GM23338 (cell line): ENCODE data around the gene AHSP. TPM values are rescaled to one million over a fixed set of nuclear protein-coding genes. Genes with fewer than 3 reads are reported as not detected.

Source experiments
- ATAC-seq: fragments of 200-7000 bp; cut with Tn5 transposase; 3 replicates; pipeline ENCODE4 v1.9.1; 2020
- DNase-seq: peaks from one replicate; pipeline ENCODE4 v3.0.0-alpha.2; 2015; ENCODE audit warnings: low spot score
- H2AFZ ChIP-seq: fragments of 200-600 bp; sonication (generic); 2 replicates; pipeline ENCODE4 v1.8.0; 2016; ENCODE audit warnings: antibody characterized with exemption, mild to moderate bottlenecking, moderate library complexity
- H3F3A ChIP-seq: fragments of 200-600 bp; sonication (generic); replicated peaks from 2 replicates; pipeline ENCODE4 v1.8.0; 2017; ENCODE audit warnings: antibody characterized with exemption, mixed run types, low read depth
- H3K27ac ChIP-seq: fragments of 200-600 bp; sonication (generic); 2 replicates; pipeline ENCODE4 v1.6.1; 2016; ENCODE audit warnings: low read depth
- H3K27me3 ChIP-seq: fragments of 200-600 bp; sonication (generic); 2 replicates; pipeline ENCODE4 v1.8.0; 2016; ENCODE audit warnings: mild to moderate bottlenecking, mixed run types, moderate library complexity; ENCODE audit not compliant: insufficient read depth
- H3K36me3 ChIP-seq: fragments of 200-600 bp; sonication (generic); 2 replicates; pipeline ENCODE4 v1.8.0; 2016; ENCODE audit warnings: mild to moderate bottlenecking; ENCODE audit not compliant: insufficient read depth
- H3K4me1 ChIP-seq: fragments of 200-600 bp; sonication (generic); 2 replicates; pipeline ENCODE4 v1.8.0; 2016; ENCODE audit warnings: mild to moderate bottlenecking, moderate library complexity; ENCODE audit not compliant: insufficient read depth
- H3K4me2 ChIP-seq: fragments of 200-600 bp; sonication (generic); 2 replicates; pipeline ENCODE4 v1.7.1; 2017; ENCODE audit warnings: mixed run types
- H3K4me3 ChIP-seq: fragments of 200-600 bp; sonication (generic); 2 replicates; pipeline ENCODE4 v1.6.1; 2016; ENCODE audit warnings: mixed run types
- H3K79me2 ChIP-seq: fragments of 200-600 bp; sonication (generic); replicated peaks from 2 replicates; pipeline ENCODE4 v1.8.0; 2017; ENCODE audit warnings: mild to moderate bottlenecking; ENCODE audit not compliant: insufficient read depth
- H3K9me2 ChIP-seq: fragments of 200-600 bp; sonication (generic); 2 replicates; pipeline ENCODE4 v1.8.0; 2017; ENCODE audit not compliant: insufficient read depth
- H4K20me1 ChIP-seq: fragments of 200-600 bp; sonication (generic); replicated peaks from 2 replicates; pipeline ENCODE4 v1.8.0; 2017; ENCODE audit warnings: mild to moderate bottlenecking; ENCODE audit not compliant: insufficient read depth
- H3K27ac Mint-ChIP-seq: 2 replicates; pipeline ENCODE4 v1.8.0; 2020; ENCODE audit warnings: inconsistent platforms, mild to moderate bottlenecking, moderate library complexity, mixed read lengths
- H3K27me3 Mint-ChIP-seq: 3 replicates; pipeline ENCODE4 v1.8.0; 2022; ENCODE audit warnings: low read depth, mild to moderate bottlenecking, moderate library complexity, mixed read lengths, inconsistent platforms; ENCODE audit not compliant: insufficient read depth, poor library complexity
- H3K36me3 Mint-ChIP-seq: 3 replicates; pipeline ENCODE4 v1.8.0; 2021; ENCODE audit warnings: low read depth, mild to moderate bottlenecking, inconsistent platforms, moderate library complexity, mixed read lengths
- H3K4me1 Mint-ChIP-seq: 3 replicates; pipeline ENCODE4 v1.8.0; 2020; ENCODE audit warnings: mild to moderate bottlenecking, inconsistent platforms, mixed read lengths
- H3K4me3 Mint-ChIP-seq: 3 replicates; pipeline ENCODE4 v1.8.0; 2021; ENCODE audit warnings: moderate library complexity, mild to moderate bottlenecking, inconsistent platforms, mixed read lengths
- H3K9me3 Mint-ChIP-seq: 3 replicates; pipeline ENCODE4 v1.8.0; 2020; ENCODE audit warnings: moderate library complexity, mild to moderate bottlenecking, inconsistent platforms, mixed read lengths
- CREB1 ChIP-seq: fragments of 250-450 bp; sonication (Bioruptor Pico); IDR thresholded peaks from 2 replicates; pipeline ENCODE4 v1.5.0; 2020; ENCODE audit warnings: low read depth, mild to moderate bottlenecking, moderate library complexity
- EZH2 ChIP-seq: fragments of 200-600 bp; sonication (generic); IDR thresholded peaks from one replicate; pipeline ENCODE4 v1.8.0; 2017; ENCODE audit warnings: antibody characterized with exemption, mild to moderate bottlenecking, low read depth; ENCODE audit not compliant: unreplicated experiment
- STAT1 ChIP-seq: IDR thresholded peaks from one replicate; pipeline ENCODE4 v1.6.1; 2016; ENCODE audit warnings: antibody characterized with exemption; ENCODE audit not compliant: unreplicated experiment
- ZNF114 ChIP-seq: fragments of 250-450 bp; sonication (Bioruptor Pico); IDR thresholded peaks from 2 replicates; pipeline ENCODE4 v1.5.0; 2020; ENCODE audit warnings: mild to moderate bottlenecking, moderate library complexity
- ZNF331 ChIP-seq: fragments of 250-450 bp; sonication (Bioruptor Pico); IDR thresholded peaks from 2 replicates; pipeline ENCODE4 v1.5.0; 2020; ENCODE audit warnings: low read depth, mild to moderate bottlenecking, moderate library complexity
- polyA plus RNA-seq: library from polyadenylated mRNA; unstranded; fragments of >200 nt; fragmentation: Nextera tagmentation; extraction: Ambion mirVana; gene quantifications from 2 replicates; pipeline ENCODE4 v1.2.1, GENCODE V29; 2016
- total RNA-seq: library from RNA; depleted of rRNA; stranded (reverse); fragments of >200 nt; shearing (Covaris generic); gene quantifications from 2 replicates; pipeline ENCODE4 v1.2.3, GENCODE V29; 2014
- TF ChIP-seq, protein P1 (sequence below): fragments of 250-450 bp; sonication (Bioruptor Pico); IDR thresholded peaks from 2 replicates; pipeline ENCODE4 v1.5.0; 2020; ENCODE audit warnings: mild to moderate bottlenecking, moderate library complexity
- TF ChIP-seq, protein P2 (sequence below), 2 experiments: fragments of 200-600 bp in 1 of 2; sonication (generic) in 1 of 2; conservative IDR thresholded peaks; 2 replicates each; pipeline versions ENCODE4 v1.5.1 to v1.6.1; 2016 to 2017; ENCODE audit warnings: antibody characterized with exemption in 2 of 2, low read depth in 2 of 2, mild to moderate bottlenecking in 2 of 2, moderate library complexity in 1 of 2
- TF ChIP-seq, protein P3 (sequence below): IDR thresholded peaks from one replicate; pipeline ENCODE4 v1.6.1; 2018; ENCODE audit warnings: antibody characterized with exemption; ENCODE audit not compliant: unreplicated experiment

The AHSP gene
- total and polyA plus RNA-seq, 2 experiments from 2014 or later: 2.1 TPM; not detected in 1

DNA sequence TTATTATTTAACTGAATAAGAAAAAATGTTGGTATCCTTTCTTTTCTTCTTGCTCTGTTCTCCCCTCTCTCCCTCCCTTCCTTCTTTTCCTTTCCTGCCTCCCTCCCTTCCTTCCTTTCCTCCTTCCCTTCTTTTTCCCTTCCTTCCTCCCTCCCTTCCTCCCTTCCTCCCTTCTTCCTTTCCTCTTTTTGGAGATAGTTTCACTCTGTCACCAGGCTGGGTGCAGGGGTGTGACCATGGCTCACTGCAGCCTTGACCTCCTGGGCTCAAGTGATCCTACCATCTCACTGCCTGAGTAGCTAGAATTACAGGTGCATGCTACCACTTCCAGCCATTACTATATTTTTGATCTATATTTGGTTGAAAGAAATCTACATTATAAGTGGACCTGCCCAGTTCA is 13.8 kb upstream of the AHSP start (continued):
- TF ChIP-seq, protein P1, sequence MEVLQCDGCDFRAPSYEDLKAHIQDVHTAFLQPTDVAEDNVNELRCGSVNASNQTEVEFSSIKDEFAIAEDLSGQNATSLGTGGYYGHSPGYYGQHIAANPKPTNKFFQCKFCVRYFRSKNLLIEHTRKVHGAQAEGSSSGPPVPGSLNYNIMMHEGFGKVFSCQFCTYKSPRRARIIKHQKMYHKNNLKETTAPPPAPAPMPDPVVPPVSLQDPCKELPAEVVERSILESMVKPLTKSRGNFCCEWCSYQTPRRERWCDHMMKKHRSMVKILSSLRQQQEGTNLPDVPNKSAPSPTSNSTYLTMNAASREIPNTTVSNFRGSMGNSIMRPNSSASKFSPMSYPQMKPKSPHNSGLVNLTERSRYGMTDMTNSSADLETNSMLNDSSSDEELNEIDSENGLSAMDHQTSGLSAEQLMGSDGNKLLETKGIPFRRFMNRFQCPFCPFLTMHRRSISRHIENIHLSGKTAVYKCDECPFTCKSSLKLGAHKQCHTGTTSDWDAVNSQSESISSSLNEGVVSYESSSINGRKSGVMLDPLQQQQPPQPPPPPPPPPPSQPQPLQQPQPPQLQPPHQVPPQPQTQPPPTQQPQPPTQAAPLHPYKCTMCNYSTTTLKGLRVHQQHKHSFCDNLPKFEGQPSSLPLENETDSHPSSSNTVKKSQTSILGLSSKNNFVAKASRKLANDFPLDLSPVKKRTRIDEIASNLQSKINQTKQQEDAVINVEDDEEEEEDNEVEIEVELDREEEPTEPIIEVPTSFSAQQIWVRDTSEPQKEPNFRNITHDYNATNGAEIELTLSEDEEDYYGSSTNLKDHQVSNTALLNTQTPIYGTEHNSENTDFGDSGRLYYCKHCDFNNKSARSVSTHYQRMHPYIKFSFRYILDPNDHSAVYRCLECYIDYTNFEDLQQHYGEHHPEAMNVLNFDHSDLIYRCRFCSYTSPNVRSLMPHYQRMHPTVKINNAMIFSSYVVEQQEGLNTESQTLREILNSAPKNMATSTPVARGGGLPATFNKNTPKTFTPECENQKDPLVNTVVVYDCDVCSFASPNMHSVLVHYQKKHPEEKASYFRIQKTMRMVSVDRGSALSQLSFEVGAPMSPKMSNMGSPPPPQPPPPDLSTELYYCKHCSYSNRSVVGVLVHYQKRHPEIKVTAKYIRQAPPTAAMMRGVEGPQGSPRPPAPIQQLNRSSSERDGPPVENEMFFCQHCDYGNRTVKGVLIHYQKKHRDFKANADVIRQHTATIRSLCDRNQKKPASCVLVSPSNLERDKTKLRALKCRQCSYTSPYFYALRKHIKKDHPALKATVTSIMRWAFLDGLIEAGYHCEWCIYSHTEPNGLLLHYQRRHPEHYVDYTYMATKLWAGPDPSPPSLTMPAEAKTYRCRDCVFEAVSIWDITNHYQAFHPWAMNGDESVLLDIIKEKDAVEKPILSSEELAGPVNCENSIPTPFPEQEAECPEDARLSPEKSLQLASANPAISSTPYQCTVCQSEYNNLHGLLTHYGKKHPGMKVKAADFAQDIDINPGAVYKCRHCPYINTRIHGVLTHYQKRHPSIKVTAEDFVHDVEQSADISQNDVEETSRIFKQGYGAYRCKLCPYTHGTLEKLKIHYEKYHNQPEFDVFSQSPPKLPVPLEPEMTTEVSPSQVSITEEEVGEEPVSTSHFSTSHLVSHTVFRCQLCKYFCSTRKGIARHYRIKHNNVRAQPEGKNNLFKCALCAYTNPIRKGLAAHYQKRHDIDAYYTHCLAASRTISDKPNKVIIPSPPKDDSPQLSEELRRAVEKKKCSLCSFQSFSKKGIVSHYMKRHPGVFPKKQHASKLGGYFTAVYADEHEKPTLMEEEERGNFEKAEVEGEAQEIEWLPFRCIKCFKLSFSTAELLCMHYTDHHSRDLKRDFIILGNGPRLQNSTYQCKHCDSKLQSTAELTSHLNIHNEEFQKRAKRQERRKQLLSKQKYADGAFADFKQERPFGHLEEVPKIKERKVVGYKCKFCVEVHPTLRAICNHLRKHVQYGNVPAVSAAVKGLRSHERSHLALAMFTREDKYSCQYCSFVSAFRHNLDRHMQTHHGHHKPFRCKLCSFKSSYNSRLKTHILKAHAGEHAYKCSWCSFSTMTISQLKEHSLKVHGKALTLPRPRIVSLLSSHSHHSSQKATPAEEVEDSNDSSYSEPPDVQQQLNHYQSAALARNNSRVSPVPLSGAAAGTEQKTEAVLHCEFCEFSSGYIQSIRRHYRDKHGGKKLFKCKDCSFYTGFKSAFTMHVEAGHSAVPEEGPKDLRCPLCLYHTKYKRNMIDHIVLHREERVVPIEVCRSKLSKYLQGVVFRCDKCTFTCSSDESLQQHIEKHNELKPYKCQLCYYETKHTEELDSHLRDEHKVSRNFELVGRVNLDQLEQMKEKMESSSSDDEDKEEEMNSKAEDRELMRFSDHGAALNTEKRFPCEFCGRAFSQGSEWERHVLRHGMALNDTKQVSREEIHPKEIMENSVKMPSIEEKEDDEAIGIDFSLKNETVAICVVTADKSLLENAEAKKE: no peak

GRCh38 chr16:31517800-31518402 is 9.8 kb upstream of the AHSP start:
- Mint-ChIP-seq H3K4me3 (no peak overlapping the region; the same call in 2 of the 3 replicates), H3K27me3 (no peaks in the 10 kb centered on the region), H3K4me1 (peaks cover 28% of the 10 kb centered on the region), H3K36me3 (peaks cover 8% of the 10 kb centered on the region; the same call in 2 of the 3 replicates), H3K9me3 (peaks cover 22% of the 10 kb centered on the region), H3K27ac (peak overlapping the region; percentile 75; the same call in 1 of the 2 replicates)
- no peaks in the 10 kb centered on the region for H3K79me2 ChIP-seq
- H3K27ac ChIP-seq: no peak overlapping the region
- no peak overlapping the region for H2AFZ ChIP-seq
- TF ChIP-seq, protein P2, sequence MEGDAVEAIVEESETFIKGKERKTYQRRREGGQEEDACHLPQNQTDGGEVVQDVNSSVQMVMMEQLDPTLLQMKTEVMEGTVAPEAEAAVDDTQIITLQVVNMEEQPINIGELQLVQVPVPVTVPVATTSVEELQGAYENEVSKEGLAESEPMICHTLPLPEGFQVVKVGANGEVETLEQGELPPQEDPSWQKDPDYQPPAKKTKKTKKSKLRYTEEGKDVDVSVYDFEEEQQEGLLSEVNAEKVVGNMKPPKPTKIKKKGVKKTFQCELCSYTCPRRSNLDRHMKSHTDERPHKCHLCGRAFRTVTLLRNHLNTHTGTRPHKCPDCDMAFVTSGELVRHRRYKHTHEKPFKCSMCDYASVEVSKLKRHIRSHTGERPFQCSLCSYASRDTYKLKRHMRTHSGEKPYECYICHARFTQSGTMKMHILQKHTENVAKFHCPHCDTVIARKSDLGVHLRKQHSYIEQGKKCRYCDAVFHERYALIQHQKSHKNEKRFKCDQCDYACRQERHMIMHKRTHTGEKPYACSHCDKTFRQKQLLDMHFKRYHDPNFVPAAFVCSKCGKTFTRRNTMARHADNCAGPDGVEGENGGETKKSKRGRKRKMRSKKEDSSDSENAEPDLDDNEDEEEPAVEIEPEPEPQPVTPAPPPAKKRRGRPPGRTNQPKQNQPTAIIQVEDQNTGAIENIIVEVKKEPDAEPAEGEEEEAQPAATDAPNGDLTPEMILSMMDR (conservative IDR thresholded peaks at IDR 0.05; ENCODE audit: low read depth in 2 of 2): no peak
- TF ChIP-seq, protein P3, sequence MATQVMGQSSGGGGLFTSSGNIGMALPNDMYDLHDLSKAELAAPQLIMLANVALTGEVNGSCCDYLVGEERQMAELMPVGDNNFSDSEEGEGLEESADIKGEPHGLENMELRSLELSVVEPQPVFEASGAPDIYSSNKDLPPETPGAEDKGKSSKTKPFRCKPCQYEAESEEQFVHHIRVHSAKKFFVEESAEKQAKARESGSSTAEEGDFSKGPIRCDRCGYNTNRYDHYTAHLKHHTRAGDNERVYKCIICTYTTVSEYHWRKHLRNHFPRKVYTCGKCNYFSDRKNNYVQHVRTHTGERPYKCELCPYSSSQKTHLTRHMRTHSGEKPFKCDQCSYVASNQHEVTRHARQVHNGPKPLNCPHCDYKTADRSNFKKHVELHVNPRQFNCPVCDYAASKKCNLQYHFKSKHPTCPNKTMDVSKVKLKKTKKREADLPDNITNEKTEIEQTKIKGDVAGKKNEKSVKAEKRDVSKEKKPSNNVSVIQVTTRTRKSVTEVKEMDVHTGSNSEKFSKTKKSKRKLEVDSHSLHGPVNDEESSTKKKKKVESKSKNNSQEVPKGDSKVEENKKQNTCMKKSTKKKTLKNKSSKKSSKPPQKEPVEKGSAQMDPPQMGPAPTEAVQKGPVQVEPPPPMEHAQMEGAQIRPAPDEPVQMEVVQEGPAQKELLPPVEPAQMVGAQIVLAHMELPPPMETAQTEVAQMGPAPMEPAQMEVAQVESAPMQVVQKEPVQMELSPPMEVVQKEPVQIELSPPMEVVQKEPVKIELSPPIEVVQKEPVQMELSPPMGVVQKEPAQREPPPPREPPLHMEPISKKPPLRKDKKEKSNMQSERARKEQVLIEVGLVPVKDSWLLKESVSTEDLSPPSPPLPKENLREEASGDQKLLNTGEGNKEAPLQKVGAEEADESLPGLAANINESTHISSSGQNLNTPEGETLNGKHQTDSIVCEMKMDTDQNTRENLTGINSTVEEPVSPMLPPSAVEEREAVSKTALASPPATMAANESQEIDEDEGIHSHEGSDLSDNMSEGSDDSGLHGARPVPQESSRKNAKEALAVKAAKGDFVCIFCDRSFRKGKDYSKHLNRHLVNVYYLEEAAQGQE: no peak
- TF ChIP-seq EZH2 (no peak), CREB1 (CRISPR knock-in tag) (no peak), ZNF331 (CRISPR knock-in tag) (no peak), ZNF114 (CRISPR knock-in tag) (no peak), STAT1 (no peak)
- H3K4me2 ChIP-seq: no peak overlapping the region
- no peaks in the 10 kb centered on the region for H3K27me3 ChIP-seq
- no peaks in the 10 kb centered on the region for H3K9me2 ChIP-seq
- no peaks in the 10 kb centered on the region for H3K4me1 ChIP-seq
- H3F3A ChIP-seq: no peaks in the 10 kb centered on the region
- no peaks in the 10 kb centered on the region; the same call in 1 of the 2 replicates for H3K36me3 ChIP-seq
- ATAC-seq: peak; percentile 40
- H3K4me3 ChIP-seq: no peak overlapping the region
- no peak for DNase-seq
- H4K20me1 ChIP-seq: no peaks in the 10 kb centered on the region
